Measurements from ENCODE around the gene SLC49A3.

DNA sequence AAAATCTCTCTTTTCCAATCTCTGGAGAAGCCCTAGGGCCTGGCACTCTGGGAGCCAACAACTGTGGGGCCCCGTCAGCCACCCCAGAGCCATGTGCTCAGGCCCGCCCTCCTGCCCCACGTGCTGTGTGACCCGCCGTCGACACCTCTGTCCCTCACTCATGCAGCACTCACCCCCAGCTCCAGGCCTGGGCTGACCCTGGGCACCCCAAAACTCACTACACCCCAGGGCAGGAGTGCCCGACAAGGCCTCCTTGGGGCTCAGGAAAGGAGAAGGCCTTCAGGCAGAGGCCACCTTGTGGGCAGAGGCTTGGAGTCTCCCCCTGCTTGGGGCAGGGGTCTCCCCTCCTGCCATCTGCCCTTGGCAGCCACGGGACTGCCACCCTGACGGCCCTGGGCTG is 8.9 kb downstream of the SLC49A3 start:
- TF ChIP-seq EZH2 (IDR thresholded peaks at IDR 0.05; ENCODE audit: insufficient read depth, poor library complexity, severe bottlenecking) (no peak), EZH2phosphoT487 (IDR thresholded peaks at IDR 0.05; ENCODE audit: insufficient read depth, low read depth) (no peak)
